ENCODE results near the gene CWH43.
"Not testable (repeated sequence)": the region's sequence is repeated elsewhere in the genome, so short reads cannot be mapped to it uniquely, and the experiment has no call there.

Gene CWH43

DNA sequence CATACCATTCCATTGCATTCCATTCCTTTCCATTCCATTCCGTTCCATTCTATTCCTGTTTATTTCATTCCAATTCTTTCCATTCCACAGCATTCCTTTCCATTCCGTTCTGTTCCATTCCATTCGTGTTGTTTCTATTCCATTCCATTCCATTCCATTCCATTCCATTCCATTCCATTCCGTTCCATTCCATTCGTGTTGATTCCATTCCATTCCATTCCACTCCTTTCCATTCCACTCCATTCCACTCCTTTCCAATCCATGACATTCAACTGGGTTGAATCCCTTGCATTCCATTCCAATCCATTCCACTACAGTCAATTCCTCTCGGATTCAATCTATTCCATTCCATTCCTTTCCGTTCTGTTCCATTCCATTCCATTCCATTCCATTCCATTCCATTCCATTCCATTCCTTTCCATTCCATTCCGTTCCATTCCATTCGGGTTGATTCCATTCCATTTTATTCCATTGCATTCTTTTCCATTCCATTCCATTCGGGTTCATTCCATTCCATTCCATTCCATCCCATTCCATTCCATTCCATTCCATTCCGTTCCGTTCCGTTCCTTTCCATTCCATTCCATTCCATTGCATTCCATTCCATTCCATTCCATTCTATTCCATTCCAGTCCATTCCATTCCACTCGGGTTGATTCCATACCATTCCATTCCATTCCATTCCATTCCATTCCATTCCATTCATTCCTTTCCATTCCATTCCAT lies 112.1 kb downstream of the CWH43 start:
- DNase-seq = not testable (repeated sequence)

DNA sequence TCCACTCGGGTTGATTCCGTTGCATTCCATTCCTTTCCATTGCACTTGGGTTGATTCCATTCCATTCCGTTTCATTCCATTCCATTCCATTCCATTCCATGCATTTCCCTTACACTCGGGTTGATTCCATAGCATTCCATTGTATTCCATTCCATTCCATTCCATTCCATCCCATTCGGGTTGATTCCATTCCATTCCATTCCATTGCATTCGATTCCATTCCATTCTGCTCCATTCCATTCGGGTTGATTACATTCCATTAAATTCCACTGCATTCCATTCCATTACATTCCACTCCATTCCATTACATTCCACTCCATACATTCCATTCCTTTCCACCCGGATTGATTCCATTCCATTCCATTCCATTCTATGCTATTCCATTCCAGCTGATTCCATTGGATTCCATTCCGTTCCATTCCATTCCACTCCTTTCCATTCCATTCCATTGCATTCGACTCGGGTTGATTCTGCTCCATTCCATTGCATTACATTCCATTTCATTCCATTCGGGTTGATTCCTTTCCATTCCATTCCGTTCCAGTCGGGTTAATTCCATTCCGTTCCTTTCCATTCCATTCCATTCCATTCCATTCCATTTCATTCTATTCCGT lies 113.9 kb downstream of the CWH43 start:
- DNase-seq = not testable (repeated sequence)

DNA sequence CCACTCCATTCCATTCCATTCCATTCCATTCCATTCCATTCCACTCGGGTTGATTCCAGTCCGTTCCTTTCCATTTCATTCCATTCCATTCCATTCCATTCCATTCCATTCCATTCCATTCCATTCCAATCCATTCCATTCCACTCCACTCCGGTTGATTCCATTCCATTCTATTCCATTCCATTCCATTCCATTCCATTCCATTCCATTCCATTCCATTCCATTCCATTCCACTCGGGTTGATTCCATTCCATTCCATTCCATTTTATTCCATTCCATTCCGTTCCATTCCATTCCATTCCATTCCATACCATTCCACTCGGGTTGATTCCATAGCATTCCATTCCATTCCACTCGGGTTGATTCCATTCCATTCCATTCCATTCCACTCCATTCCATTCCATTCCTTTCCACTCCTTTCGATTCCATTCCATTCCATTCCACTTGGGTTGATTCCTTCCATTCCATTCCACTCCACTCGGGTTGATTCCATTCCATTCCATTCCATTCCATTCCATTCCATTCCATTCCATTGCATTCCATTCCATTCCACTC lies 116.3 kb downstream of the CWH43 start:
- DNase-seq = not testable (repeated sequence)

DNA sequence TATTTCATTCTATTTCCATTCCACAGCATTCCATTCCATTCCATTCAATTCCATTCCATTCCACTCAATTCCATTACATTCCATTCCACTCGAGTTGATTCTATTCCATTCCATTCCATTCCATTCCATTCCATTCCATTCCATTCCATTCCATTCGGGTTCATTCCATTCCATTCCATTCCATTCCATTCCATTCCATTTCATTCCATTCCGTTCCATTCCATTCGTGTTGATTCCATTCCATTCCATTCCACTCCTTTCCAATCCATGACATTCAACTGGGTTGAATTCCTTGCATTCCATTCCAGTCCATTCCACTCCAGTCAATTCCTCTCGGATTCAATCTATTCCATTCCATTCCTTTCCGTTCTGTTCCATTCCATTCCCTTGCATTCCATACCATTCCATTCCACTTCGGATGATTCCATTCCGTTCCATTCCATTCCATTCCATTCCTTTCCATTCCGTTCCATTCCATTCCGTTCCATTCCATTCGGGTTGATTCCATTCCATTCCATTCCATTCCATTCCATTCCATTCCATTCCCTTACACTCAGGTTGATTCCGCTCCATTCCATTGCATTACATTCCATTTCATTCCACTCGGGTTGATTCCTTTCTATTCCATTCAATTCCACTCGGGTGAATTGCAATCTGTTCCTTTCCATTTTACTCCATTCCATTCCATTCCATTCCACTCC lies 117.5 kb downstream of the CWH43 start:
- DNase-seq = not testable (repeated sequence)

DNA sequence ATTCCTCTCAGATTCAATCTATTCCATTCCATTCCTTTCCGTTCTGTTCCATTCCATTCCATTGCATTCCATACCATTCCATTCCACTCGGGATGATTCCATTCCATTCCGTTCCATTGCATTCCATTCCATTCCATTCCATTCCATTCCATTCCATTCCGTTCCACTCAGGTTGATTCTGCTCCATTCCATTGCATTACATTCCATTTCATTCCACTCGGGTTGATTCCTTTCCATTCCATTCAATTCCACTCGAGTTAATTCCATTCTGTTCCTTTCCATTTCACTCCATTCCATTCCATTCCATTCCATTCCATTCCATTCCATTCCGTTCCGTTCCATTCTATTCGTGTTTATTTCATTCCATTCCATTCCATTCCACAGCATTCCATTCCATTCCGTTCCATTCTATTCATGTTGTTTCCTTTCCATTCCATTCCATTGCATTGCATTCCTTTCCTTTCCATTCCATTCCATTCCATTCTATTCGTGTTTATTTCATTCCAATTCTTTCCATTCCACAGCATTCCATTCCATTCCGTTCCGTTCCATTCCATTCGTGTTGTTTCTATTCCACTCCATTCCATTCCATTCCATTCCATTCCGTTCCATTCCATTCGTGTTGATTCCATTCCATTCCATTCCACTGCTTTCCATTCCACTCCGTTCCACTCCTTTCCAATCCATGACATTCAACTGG lies 118.3 kb downstream of the CWH43 start:
- not testable (repeated sequence) for DNase-seq

DNA sequence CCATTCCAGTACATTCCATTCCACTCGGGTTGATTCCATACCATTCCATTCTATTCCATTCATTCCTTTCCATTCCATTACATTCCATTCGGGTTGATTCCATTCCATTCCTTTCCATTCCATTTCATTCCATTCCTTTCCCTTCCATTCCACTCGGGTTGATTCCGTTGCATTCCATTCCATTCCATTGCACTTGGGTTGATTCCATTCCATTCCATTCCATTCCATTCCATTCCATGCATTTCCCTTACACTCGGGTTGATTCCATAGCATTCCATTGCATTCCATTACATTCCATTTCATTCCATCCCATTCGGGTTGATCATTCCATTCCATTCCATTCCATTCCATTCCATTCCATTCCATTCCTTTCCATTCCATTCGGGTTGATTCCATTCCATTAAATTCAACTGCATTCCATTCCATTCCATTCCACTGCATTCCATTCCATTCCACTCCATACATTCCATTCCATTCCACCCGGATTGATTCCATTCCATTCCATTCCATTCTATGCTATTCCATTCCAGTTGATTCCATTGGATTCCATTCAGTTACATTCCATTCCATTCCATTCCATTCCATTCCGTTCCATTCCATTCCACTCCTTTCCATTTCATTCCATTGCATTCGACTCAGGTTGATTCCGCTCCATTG lies 119.3 kb downstream of the CWH43 start:
- DNase-seq = not testable (repeated sequence)

DNA sequence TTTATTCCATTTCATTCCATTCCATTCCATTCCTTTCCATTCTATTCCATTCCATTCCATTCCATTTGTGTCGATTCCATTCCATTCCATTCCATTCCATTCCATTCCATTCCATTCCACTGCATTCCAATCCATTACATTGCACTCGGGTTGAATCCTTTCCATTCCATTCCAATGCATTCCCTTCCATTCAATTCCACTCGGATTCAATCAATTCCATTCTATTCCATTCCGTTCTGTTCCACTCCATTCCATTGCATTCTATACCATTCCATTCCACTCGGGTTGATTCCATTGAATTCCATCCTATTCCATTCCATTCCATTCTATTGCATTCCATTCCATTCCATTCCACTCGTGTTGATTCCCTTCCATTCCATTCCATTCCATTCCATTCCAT lies 121.2 kb downstream of the CWH43 start:
- not testable (repeated sequence) for DNase-seq

DNA sequence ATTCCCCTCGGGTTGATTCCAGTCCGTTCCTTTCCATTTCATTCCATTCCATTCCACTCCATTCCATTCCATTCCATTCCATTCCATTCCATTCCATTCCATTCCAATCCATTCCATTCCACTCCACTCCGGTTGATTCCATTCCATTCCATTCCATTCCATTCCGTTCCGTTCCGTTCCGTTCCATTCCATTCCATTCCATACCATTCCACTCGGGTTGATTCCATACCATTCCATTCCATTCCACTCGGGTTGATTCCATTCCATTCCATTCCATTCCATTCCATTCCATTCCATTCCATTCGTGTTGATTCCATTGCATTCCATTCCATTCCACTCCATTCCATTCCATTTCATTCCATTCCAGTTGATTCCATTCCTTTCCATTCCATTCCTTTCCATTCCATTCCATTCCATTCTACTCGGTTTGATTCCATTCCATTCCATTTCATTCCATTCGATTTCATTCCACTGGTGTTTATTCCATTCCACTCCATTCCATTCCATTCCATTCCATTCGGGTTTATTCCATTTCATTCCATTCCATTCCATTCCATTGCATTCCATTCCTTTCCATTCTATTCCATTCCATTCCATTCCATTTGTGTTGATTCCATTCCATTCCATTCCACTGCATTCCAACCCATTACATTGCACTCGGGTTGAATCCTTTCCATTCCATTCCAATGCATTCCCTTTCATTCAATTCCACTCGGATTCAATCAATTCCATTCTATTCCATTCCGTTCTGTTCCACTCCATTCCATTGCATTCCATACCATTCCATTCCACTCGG lies 122.3 kb downstream of the CWH43 start:
- DNase-seq = not testable (repeated sequence)

DNA sequence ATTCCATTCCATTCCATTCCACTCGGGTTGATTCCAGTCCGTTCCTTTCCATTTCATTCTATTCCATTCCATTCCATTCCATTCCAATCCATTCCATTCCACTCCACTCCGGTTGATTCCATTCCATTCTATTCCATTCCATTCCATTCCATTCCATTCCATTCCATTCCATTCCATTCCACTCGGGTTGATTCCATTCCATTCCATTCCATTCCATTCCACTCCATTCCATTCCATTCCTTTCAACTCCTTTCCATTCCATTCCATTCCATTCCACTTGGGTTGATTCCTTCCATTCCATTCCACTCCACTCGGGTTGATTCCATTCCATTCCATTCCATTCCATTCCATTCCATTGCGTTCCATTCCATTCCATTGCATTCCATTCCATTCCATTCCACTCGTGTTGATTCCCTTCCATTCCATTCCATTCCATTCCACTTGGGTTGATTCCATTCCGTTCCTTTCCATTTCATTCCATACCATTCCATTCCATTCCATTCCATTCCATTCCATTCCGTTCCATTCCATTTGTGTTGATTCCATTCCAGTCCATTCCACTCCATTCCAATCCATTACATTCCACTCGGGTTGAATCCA lies 123.6 kb downstream of the CWH43 start:
- not testable (repeated sequence) for DNase-seq

DNA sequence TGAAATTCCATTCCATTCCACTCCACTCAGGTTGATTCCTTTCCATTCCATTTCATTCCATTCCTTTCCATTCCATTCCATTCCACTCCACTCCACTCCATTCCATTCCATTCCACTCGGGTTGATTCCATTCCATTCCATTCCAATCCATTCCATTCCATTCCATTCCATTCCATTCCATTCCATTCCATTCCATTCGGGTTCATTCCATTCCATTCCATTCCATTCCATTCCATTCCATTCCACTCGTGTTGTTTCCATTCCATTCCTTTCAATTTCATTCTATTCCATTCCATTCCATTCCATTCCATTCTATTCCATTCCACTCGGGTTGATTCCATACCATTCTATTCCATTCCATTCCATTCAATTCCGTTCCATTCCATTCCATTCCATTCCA lies 124.5 kb downstream of the CWH43 start:
- DNase-seq = not testable (repeated sequence)
